Activated T-cell treated with anti-CD3 and anti-CD28 coated beads, Interleukin-2, amount 50 U/mL, for 4 hours (primary cell): ENCODE data around the gene CPAMD8. TPM values are rescaled to one million over a fixed set of nuclear protein-coding genes. Genes with fewer than 3 reads are reported as not detected.

Source experiments
- ATAC-seq, 2 donors: fragments of 200-7000 bp; cut with Tn5 transposase; one replicate each; pipeline ENCODE4 v1.10.0; 2021
- DNase-seq: peaks from one replicate; pipeline ENCODE4 v3.0.0-alpha.2; 2020
- H3K27me3 Mint-ChIP-seq: one replicate; pipeline ENCODE4 v1.8.0; 2021; ENCODE audit warnings: low read depth, mixed read lengths
- H3K36me3 Mint-ChIP-seq: one replicate; pipeline ENCODE4 v1.8.0; 2022; ENCODE audit warnings: mixed read lengths; ENCODE audit not compliant: insufficient read depth
- H3K4me1 Mint-ChIP-seq: one replicate; pipeline ENCODE4 v1.8.0; 2021; ENCODE audit warnings: low read depth, mixed read lengths
- H3K4me3 Mint-ChIP-seq: one replicate; pipeline ENCODE4 v1.8.0; 2021; ENCODE audit warnings: mild to moderate bottlenecking, moderate library complexity, mixed read lengths
- H3K9me3 Mint-ChIP-seq: one replicate; pipeline ENCODE4 v1.8.0; 2021; ENCODE audit warnings: mixed read lengths
- total RNA-seq, 3 donors: library from RNA; stranded (reverse); gene quantifications; one replicate each; pipeline ENCODE4 v1.2.1, GENCODE V29; 2021

Gene CPAMD8
- total RNA-seq, 3 donors from 2014 or later = 0.18 to 0.37 TPM; not detected in 1

DNA sequence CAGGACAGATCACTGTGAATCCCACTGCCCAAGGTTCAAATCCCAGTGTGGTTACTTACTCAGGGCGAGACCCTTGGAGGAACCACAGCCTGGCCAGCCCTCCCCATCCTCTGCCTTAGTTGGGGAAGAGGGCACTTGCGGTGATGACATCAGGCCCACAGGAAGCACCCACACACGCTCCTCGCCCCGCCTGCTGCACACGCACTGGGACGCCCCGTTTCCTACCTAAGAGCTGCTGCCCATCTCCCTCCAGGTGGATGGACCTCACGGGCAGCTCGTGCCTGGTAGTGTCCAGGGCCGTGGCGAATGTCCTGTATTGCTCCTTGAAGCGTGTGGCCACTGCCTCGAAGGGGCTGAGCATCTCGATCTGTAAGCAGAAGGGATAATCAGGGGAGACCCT lies 29.0 kb upstream of the CPAMD8 start:
- Mint-ChIP-seq H3K9me3 (no peaks in the 10 kb centered on the region), H3K4me1 (no peaks in the 10 kb centered on the region), H3K27me3 (no peaks in the 10 kb centered on the region), H3K36me3 (peaks cover 38% of the 10 kb centered on the region), H3K4me3 (no peak overlapping the region)
- DNase-seq = no peak
- no peak for ATAC-seq

DNA sequence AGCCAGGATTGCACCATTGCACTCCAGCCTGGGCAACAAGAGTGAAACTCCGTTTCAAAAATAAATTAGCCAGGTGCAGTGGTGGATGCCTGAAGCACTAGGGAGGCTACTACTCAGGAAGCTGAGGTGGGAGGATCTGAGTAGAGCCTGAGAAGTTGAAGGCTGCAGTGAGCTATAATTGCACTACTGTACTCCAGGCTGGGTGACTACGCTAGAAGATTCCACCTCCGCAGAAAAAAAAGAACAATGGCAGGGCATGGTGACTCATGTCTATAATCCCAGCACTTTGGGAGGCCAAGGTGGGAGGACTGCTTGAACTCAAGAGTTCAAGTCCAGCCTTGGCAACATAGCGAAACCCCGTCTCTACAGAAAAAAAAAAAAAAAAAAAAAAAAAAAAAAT lies 28.1 kb upstream of the CPAMD8 start:
- ATAC-seq (no peak), DNase-seq (no peak)
- Mint-ChIP-seq H3K4me1 (no peaks in the 10 kb centered on the region), H3K4me3 (no peak overlapping the region), H3K9me3 (no peaks in the 10 kb centered on the region), H3K36me3 (peaks cover 37% of the 10 kb centered on the region), H3K27me3 (no peaks in the 10 kb centered on the region)

DNA sequence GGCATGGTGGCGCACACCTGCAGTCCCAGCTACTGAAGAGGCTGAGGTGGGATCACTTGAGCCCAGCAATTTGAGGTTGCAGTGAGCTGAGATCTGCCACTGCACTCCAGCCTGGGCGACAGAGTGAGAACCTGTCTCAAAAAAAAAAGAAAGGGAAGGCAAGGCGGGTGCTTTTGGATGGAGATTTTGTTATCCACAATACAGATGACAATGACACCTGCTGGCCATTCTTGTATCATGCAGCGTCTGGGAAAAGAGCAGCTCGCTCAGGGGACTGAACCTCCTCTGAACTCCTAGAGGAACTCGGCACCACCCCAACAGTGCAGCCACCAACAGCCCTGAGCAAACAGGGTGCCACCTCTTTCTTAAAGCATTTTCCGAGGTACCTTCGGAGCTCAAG lies 25.8 kb upstream of the CPAMD8 start:
- Mint-ChIP-seq H3K4me3 (no peak overlapping the region), H3K4me1 (no peaks in the 10 kb centered on the region), H3K36me3 (peaks cover 17% of the 10 kb centered on the region), H3K27me3 (no peaks in the 10 kb centered on the region), H3K9me3 (no peaks in the 10 kb centered on the region)
- no peak for ATAC-seq
- DNase-seq = no peak

DNA sequence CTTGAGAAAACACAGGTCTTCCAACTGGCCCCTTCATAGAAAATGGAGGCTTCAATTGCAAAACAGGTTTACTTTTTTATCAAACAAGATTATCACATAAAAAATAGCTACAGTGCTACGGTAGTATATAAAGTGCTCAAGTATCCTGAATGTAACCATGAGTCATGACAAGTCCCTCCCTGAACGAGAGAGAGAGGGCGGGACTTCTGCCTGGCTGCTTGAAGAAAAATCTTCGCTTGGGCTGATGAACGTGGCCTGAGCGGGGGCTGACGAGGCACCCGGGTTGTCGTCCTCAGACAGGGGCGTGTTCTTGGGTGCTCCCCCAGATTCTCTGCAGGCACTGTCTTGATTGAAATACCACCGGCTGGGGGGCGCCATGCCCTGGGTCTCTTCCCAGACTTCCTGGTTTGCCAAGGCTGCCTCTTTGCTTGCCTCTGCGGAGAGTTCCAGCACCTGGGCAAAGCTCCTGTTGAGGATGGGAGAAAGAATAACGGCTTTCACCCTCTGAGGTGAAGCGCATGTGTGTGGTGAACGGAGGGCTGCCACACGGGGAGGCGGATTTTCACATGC lies 23.2 kb upstream of the CPAMD8 start:
- no peak for ATAC-seq
- Mint-ChIP-seq H3K9me3 (no peaks in the 10 kb centered on the region), H3K36me3 (peaks cover 13% of the 10 kb centered on the region), H3K4me1 (no peaks in the 10 kb centered on the region), H3K27me3 (no peaks in the 10 kb centered on the region), H3K4me3 (no peak overlapping the region)
- no peak for DNase-seq

DNA sequence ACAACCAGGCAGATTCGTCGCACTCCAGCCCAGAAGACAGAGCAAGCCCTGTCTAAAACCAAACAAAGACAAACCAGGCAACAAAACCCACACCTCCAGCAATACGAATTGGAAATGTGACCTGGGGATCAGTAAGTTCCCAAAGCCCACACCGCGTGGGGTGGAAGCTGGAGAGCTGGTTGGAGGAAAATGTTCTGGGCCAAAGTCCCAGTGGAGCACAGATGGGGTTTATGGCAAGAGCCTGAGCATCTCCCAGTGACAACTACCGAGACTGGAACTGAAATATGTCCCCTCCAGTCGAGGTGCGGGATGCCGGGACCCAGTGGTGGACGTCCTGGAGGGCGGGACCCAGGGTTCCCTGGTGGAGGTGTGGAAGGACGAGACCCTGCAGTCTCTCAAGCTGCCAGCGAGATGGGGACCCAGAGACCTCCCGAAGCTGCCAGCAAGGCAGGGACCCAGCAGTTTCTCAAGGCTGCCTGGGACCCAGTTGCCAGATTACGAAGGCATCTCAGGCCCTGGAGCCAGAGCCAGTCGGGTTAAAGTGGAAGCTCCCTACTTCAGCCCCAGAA lies 22.4 kb upstream of the CPAMD8 start:
- H3K4me1 Mint-ChIP-seq = no peaks in the 10 kb centered on the region
- ATAC-seq (no peak), DNase-seq (no peak)
- no peak overlapping the region for H3K4me3 Mint-ChIP-seq
- H3K27me3 Mint-ChIP-seq = no peaks in the 10 kb centered on the region
- H3K36me3 Mint-ChIP-seq = peaks cover 13% of the 10 kb centered on the region
- H3K9me3 Mint-ChIP-seq = no peaks in the 10 kb centered on the region

DNA sequence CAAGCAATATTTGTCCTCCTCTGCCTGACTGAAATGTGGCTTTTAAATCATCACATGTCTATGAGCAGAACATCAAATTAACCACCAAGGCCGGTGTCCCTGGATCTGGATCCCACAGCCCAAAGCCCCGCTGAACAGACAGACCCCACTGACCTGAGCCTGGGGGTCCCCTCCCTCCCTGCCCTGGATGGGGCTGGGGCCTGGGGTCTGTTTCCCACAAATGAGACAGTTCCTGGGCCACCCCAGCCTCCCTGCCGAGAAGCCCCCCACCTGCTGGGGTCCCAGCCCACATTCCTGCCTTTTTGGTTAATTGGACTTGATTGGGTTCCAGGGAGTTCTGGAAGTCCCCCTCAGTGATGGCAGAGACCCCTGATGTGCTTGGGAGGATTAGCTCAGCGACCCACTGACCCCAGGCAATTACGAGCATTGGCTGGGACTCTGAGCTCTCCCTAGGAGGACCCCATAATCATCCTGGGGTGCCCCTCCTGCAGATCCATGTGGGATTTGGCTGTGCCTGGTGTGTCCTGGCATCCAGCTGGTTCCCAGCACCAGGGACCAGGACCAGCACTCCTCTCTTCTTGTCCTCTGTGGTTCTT lies 19.4 kb upstream of the CPAMD8 start:
- DNase-seq (no peak), ATAC-seq (no peak)
- no peaks in the 10 kb centered on the region for H3K9me3 Mint-ChIP-seq
- peaks cover 4% of the 10 kb centered on the region for H3K36me3 Mint-ChIP-seq
- H3K4me3 Mint-ChIP-seq = no peak overlapping the region
- peaks cover 2% of the 10 kb centered on the region for H3K27me3 Mint-ChIP-seq
- no peaks in the 10 kb centered on the region for H3K4me1 Mint-ChIP-seq

DNA sequence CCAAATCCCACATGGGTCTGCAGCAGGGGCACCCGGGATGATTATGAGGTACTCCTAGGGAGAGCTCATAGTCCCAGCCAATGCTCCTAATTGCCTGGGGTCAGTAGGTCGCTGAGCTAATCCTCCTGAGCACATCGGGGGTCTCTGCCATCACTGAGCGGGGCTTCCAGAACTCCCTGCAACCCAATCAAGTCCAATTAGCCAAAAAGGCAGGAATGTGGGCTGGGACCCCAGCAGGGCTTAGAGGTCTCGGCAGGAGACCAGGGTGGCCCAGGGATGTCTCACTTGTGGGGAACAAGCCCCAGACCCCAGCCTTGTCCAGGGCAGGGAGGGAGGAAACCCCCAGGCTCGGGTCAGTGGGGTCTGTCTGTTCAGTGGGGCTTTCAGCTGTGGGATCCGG lies 17.1 kb upstream of the CPAMD8 start:
- no peak for ATAC-seq
- DNase-seq = no peak
- no peaks in the 10 kb centered on the region for H3K9me3 Mint-ChIP-seq
- H3K4me1 Mint-ChIP-seq = no peaks in the 10 kb centered on the region
- peaks cover 3% of the 10 kb centered on the region for H3K27me3 Mint-ChIP-seq
- no peaks in the 10 kb centered on the region for H3K36me3 Mint-ChIP-seq
- H3K4me3 Mint-ChIP-seq = no peak overlapping the region

DNA sequence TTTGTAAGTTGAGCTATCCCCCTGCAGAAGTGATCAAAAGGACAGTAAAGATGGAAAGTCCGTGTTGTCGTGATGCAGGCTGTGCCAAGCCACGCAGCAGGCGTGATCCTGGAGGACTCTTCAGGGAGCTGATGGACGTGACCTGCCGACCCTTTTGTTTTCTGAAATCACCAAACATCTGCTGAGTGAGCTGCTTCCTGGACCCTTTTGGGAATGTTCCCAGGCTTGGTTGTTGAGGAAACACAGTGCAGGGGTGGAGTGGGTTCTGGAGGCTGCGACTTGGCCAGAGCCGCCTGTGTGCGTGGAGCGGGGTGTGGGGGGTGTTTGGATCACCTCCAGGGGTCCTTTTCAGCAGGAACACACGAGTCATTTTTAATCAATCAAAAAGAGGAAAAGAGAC lies 15.4 kb upstream of the CPAMD8 start:
- peaks cover 8% of the 10 kb centered on the region for H3K27me3 Mint-ChIP-seq
- ATAC-seq = no peak
- DNase-seq = no peak
- no peaks in the 10 kb centered on the region for H3K9me3 Mint-ChIP-seq
- no peaks in the 10 kb centered on the region for H3K36me3 Mint-ChIP-seq
- no peak overlapping the region for H3K4me3 Mint-ChIP-seq
- H3K4me1 Mint-ChIP-seq = no peaks in the 10 kb centered on the region

DNA sequence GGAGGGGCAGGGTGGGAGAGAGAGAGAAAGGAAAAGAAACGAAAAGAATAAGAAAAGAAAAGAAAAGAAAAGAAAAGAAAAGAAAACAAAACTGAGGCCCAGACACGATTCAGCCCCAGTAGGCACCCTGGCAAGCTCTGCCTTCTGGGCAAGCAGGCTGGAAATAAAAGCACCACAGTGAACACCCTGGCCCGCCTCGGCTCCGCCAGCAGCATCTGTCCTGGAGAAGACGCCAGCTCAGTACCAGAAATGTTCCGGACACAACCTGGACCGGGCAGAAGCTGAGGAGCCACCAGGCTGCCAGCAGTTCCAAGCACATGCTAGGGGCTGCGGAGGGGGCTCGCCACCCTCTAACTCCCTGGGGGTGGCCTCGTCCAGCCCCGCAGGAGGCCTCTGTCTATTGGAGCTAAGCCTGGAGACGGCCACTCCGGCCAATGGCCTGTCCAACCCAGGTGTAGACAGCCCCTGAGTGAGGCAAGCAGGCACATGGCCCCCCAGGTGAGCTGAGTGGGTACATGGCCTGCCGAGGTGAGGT lies 11.4 kb upstream of the CPAMD8 start:
- Mint-ChIP-seq H3K36me3 (no peaks in the 10 kb centered on the region), H3K4me1 (no peaks in the 10 kb centered on the region), H3K9me3 (no peaks in the 10 kb centered on the region), H3K4me3 (no peak overlapping the region), H3K27me3 (peaks cover 8% of the 10 kb centered on the region)
- DNase-seq (no peak), ATAC-seq (no peak)

DNA sequence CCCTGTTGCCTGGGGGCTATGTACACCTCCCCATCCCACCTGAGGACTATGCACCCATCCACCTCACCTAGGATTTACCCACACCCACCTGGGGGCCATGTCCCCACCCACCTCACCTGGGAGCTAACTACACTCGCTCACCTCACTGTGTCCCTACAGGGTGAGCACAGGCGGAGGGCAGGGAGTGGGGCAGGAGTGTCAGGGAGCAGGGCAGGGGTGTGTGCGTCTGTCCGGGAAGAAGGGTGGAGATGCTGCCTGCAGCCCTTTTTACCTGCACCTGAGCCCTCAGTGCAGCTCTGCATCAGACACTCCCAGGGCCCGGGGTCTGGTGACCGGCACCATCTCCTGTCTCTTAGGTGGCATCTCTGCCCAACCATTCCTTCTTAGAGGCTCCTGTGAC lies 10.6 kb upstream of the CPAMD8 start:
- DNase-seq = no peak
- Mint-ChIP-seq H3K36me3 (no peaks in the 10 kb centered on the region), H3K9me3 (no peaks in the 10 kb centered on the region), H3K27me3 (peaks cover 8% of the 10 kb centered on the region), H3K4me1 (no peaks in the 10 kb centered on the region), H3K4me3 (no peak overlapping the region)
- no peak for ATAC-seq

DNA sequence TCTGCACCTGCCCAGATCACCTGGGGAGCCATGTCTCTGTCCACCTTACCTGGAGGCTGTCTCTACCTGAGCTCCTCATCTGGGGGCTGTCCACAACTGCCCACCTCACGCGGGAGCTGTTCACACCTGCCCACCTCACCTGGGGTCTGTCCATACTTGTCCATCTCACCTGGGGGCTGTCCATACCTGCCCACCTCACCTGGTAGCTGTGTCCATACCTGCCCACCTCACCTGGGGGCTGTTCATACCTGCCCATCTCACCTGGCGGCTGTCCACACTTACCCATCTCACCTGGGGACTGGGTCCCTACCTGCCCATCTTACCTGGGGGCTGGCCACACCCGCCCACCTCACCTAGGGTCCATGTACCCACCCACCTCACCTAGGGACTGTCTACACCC lies 10.0 kb upstream of the CPAMD8 start:
- Mint-ChIP-seq H3K4me3 (no peak overlapping the region), H3K9me3 (no peaks in the 10 kb centered on the region), H3K36me3 (no peaks in the 10 kb centered on the region), H3K27me3 (peaks cover 7% of the 10 kb centered on the region), H3K4me1 (no peaks in the 10 kb centered on the region)
- DNase-seq (no peak), ATAC-seq (no peak)

DNA sequence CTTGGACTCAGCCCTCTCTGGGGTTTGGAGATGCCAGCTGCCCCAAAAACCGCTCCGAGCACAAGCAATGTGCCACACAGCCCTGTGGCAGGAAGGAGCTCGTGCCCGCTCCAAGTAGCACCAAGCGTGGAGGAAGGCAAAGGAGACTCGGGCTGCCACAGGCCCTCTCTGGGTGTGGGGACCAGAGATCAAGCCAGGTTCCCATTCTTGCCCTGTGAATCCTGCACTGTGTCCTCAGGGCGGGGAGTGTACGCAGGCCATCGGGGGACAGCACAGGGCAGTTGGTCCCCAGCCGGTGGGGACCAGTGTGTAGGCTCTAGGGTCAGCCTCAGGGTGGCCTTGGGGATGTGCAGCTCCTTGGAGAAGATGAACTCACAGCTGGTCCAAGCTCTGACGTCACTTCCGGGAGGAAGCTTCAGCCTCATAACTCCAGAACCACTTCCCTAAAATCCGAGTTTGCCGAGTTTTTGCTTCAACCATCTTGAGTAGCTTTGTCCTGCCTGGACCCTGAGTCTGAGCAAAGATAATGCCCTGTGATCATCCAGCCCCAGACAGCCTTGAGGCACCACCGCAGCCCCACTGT lies 9.3 kb upstream of the CPAMD8 start:
- DNase-seq (no peak), ATAC-seq (no peak)
- Mint-ChIP-seq H3K9me3 (no peaks in the 10 kb centered on the region), H3K4me3 (no peak overlapping the region), H3K4me1 (no peaks in the 10 kb centered on the region), H3K36me3 (no peaks in the 10 kb centered on the region), H3K27me3 (peaks cover 7% of the 10 kb centered on the region)

DNA sequence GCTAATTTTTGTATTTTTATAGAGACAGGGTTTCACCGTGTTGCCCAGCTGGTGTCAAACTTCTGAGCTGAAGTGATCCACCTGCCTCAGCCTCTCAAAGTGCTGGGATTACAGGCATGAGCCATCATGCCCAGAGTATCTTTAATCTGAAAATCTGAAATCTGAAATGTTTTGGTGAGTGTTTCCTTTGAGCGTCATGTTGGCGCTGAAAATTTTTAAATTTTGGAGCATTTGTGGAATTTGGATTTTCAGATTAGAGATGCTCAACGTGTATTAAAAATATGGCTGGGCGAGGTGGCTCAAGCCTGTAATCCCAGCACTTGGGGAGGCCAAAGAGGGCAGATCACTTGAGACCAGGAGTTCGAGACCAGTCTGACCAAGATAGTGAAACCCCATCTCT lies 5.1 kb upstream of the CPAMD8 start:
- H3K4me1 Mint-ChIP-seq = peaks cover 2% of the 10 kb centered on the region
- H3K4me3 Mint-ChIP-seq = no peak overlapping the region
- H3K36me3 Mint-ChIP-seq = no peaks in the 10 kb centered on the region
- DNase-seq (no peak), ATAC-seq (no peak)
- H3K27me3 Mint-ChIP-seq = peaks cover 23% of the 10 kb centered on the region
- H3K9me3 Mint-ChIP-seq = no peaks in the 10 kb centered on the region

DNA sequence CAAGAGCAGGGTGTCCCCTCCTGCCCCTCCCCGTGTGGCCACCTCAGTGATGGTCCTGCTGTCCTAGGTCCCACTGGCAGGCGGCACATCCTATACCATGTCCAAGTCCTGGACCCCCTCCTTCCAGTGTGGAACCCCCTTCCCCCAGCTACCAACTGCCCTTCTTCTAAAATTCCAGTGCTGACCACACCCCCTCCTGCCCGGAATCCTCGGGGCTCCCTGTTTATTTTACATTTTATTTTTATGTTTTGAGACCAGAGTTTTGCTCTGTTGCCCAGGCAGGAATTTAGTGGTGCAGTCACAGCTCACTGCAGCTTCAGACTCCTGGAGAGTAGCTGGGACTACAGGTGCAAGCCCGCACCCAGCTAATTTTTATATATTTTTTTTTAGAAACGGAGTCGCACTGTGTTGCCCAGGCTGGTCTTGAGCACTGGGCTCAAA lies 945 bp upstream of the CPAMD8 start:
- peaks cover 10% of the 10 kb centered on the region for H3K4me1 Mint-ChIP-seq
- peaks cover 19% of the 10 kb centered on the region for H3K9me3 Mint-ChIP-seq
- ATAC-seq (no peak), DNase-seq (no peak)
- peaks cover 9% of the 10 kb centered on the region for H3K36me3 Mint-ChIP-seq
- peaks cover 50% of the 10 kb centered on the region for H3K27me3 Mint-ChIP-seq
- H3K4me3 Mint-ChIP-seq = peak overlapping the region; percentile 58
